Globus pallidus (tissue), 1 donor: Measurements from ENCODE around the gene MERTK.
"Not testable (repeated sequence)": the region's sequence is repeated elsewhere in the genome, so short reads cannot be mapped to it uniquely, and the experiment has no call there.

ENCODE experiments used
- DNase-seq: peaks from one replicate; pipeline ENCODE4 v3.0.0-alpha.2; 2015; ENCODE audit warnings: low spot score

The MERTK gene

DNA sequence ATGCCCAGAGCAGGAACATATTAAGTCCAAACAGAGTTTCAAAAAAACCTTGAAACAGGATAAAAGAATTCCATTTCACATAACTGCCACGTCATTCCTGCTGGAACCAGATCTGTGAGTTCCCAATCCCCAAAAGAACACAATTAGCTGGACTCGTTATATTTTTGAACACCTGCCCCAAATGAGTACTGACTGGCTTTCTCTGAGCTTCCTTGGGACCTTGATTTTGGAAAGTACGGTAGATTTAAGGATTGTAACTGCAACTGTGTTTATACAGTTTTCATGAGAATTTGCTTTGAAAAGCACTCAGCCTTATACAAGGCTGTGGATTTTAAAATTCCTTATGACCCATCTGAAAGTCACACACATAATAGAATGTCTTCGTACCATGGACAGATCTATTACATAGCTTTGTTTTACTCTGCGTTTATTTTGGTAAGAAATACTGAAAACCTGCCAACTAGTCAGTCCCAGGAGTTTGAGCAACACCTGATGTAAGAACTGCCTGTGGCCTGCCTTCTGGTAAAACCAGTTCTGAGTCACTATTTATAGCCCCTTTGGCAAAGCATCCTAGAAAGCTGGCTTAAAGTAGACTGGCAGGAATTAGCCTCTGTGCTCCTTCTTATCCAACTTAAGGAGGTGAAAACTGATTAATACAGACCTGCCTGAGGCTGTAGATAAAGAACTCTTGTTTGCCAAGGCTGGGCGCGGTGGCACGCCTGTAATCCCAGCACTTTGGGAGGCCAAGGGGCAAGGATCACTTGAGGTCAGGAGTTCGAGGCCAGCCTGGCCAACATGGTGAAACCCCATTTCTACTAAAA is 48.1 kb downstream of the MERTK start:
- DNase-seq = peak; percentile 31

DNA sequence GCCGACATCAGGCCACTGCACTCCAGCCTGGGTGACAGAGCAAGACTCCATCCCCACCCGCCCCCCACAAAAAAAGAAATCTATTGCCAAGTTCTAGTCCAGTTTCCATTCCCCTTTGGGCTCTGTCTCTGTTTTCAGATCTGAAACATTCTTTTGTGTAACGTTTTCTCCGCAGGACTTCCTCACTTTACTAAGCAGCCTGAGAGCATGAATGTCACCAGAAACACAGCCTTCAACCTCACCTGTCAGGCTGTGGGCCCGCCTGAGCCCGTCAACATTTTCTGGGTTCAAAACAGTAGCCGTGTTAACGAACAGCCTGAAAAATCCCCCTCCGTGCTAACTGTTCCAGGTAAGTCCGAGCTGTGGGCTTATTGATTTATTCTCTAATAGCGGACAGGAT is 48.8 kb downstream of the MERTK start:
- no peak for DNase-seq

DNA sequence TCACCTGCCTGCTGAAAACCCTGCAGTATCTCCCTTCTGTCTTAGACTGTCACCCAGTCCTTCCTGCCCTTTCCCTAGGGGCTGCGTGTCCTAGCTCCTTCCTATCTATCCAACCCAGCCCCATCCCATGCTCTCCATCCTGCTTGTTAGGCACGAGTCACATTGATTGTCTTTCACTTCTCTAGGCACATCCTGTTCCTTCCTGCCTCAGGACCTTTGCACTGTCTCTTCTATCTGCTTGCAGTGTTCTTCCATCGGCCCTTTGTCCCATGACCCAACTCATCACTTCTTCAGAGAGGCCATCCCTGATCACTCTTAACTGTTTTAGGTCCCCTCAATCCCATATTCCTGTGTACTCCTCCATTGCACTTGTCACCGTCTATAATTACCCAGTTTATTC is 50.4 kb downstream of the MERTK start:
- DNase-seq = no peak

DNA sequence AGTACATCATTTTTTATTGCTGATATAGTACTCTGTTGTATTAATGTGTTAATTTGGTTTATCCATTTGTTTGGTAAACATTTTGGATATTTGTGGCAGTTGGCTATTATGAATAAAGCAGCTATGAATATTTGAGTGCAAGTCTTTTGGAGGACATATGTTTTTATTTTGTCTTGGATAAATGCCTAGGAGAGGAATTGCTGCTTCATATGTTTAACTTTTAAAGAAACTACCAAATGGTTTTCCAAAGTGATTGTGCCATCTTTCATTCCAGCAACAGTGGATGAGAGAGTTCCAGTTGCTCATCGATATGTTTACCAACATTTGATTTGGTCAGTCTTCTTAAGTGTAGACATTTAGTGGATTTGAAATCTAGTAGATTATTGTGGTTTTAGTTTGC is 51.8 kb downstream of the MERTK start:
- DNase-seq = no peak

DNA sequence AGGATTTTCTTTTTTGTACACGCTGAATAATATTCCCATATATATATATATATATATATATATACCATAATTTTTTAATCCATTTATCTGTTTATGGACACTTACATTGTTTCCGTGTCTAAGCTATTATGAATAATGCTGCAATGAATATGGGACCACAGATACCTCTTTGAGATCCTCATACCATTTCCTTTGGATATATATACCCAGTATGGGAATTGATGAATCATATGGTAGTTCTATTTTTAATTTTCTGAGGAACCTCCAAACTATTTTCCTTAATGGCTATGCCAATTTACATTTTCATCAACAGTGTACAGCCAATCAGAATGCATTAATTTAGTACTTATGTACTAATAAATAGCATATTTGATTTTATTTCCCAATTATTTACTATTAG is 53.1 kb downstream of the MERTK start:
- no peak for DNase-seq

DNA sequence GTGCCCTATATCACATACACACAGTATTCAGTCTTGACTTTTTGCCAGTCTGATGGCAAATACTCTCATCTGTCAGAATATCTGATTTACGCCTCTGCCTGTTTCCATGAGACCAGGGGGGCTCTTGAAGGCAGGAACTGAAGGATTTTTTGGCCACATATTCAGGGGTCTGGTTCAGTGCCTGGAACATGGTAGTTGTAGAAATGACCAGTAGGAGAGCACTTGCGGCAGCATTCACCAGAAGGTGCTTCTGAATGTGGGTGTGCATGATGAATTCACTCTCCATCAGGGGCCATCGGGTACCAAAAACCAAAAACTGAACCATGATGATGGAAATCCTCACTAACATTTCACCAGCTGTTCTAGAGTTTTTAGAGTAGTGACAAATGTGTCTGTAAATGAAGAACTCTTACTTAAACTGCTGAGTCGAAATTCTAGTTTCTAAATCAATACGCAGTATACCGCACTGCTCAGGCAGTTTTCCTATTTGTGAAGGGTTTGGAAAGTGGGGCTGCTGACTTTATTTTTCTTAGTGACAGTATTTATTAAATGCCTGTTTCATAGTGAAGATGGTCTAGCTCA is 54.6 kb downstream of the MERTK start:
- DNase-seq = no peak

DNA sequence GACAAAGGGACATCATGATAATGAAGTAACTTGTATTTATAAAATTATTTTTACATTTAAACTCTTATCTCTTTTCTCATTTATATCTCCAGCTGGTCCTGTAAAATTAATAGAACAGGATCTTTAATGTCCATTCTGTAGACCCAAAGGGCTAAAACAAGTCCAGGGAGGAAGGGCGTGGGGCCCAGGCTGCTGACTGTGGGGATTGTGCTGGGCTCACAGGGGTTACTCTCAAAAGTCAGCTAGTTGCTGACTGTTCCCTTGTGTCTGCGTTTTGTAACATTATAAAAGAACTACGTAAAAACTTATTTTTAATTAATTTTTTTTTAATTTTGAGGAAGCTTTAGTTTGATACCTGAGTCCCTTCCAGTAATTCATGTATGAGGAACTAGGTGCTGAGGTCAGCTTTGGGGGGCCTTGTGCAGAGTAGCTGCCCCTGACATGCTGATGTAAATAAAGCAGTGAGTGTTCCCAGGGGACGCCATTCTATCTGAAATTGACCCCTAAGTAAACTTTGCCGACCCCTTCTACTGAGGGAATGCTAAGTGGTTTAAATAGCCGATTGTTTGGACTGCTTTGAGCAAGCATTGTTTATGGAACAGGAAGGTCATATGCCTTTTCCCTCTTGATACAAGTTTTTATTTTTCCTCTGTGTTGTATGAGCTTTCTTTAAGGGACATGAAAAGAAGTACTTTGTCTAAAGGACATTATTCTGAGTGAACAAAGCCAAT is 56.4 kb downstream of the MERTK start:
- no peak for DNase-seq

DNA sequence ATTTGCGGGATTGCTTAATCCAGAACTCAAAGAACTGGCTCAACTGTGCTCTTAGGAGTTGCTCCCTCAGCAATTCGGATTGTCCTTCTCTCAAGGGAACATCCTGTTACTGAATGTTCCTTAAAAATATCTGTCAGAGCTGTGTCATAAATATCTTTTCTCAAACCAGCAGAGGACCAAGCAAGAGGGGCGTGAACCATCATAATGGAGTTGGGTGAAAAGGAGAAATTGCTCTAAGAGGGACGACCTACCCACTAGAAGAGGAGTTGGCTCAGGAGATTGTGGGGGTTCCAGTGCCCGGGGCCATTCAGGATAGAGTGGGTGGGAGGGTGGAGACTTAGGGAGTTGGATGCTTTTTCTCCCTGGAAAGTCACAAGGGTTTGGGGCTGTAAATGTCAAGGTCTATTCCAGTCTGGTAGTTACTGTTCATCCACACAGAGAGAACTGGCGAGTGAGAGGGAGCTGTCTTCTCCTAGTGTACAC is 59.5 kb downstream of the MERTK start:
- no peak for DNase-seq

DNA sequence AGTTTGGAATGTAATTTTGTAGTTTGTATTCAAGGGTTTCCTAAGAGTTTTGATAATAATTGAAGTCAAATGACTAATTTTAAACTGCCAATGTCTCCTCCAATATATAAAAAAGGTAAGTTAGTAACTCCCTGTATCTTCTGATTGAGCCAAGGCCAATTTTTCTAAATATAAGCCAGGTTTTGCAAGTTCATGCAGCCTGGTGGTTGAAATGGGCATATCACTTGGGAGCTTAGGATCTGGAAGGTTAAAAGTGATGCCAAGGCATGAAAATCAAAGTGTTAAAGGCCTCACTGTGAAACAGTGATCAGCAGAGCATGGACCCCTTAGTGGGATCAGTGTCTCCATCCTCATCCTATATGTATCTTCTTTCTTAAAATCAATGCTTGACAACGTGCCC is 60.5 kb downstream of the MERTK start:
- no peak for DNase-seq

DNA sequence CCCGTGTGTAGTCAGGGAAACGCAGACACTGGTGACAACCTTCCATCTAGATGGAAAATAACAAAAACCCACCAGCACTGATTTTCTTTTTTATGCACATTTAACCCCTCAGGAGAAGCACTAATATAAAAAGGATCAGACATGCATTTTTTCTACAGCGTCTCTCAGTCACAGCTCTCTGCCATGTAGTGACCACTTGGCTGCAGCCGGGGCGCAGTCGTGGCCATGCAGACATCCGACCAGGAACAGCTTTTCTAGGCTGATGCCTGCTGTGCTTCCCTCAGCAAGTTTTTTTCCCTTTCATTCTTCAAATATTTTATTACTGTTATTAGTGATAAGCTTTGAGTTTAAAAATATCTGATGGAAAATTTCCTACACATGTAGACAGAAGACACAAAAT is 63.3 kb downstream of the MERTK start:
- DNase-seq = no peak

DNA sequence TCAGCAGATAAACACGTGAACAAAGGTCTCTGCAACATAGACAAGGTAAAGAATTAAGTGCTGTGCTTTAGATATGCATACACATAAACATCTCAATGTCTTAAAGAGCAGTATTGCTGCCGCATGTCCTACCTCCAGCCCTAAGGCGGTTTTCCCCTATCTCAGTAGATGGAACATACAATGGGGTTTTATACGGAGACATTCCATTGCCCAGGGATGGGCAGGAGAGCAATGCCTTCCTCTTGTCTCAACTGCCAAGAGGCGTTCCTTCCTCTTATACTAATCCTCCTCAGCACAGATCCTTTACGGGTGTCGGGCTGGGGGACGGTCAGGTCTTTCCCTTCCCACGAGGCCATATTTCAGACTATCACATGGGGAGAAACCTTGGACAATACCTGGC is 64.7 kb downstream of the MERTK start:
- DNase-seq = not testable (repeated sequence)

DNA sequence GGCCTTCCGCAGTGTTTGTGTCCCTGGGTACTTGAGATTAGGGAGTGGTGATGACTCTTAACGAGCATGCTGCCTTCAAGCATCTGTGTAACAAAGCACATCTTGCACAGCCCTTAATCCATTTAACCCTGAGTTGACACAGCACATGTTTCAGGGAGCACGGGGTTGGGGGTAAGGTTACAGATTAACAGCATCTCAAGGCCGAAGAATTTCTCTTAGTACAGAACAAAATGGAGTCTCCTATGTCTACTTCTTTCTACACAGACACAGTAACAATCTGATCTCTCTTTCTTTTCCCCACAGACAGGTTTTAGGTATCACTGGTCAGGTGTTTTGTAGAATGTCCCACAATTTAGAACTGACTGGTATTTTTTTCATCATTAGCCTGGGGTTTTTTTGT is 65.1 kb downstream of the MERTK start:
- not testable (repeated sequence) for DNase-seq

DNA sequence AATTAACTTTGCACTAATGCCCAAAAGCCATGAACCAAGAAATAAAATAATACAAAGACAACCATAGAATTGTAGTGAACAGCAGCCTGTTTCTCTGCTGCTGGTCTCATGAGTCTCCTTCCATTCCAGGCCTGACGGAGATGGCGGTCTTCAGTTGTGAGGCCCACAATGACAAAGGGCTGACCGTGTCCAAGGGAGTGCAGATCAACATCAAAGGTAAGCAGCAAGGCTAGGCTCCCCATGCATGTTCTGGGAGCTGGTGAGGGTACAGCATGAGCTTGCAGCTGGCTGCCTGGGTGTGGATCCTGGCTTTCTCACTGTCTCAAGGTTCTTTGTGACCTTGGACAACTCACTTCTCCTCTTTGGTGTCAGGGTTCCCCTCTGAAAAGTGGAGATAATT is 66.7 kb downstream of the MERTK start:
- DNase-seq = no peak

DNA sequence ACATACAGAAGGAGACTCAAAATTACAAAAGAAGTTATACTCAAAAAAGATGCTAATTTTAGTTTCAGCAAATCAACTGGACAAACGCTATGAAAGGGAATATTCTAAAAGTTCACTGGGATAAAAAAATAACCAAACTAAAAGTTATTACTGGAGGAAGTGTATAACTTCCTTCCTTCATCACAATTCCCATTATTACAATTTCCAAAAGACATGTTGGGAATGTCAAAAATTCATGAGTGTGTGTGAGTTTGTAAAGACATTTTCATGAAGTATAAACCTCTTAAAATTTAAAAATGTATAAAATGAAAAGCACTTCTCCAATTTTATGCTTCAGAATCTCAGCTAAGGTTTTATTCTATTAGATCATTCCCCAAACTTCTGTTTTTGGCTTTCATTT is 67.8 kb downstream of the MERTK start:
- DNase-seq = no peak

DNA sequence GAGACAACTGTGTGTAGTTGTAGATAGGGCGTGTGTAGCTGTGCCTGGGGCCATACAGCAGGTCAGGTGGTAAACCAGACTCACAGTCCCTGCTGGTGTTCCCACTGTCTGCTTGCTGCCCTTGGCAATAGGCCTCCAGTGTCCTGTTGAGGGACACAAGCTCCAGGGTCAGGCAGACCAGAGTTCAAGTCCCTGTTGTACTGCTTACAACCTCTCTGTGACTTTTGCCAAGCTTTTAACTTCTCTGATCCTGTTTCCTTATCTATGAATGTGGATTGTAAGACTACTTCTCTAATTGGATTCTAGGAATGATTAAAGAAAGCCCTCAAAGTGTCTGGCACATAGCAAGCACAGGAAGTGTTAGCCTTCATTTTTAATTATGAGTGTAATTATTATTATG is 68.6 kb downstream of the MERTK start:
- no peak for DNase-seq

DNA sequence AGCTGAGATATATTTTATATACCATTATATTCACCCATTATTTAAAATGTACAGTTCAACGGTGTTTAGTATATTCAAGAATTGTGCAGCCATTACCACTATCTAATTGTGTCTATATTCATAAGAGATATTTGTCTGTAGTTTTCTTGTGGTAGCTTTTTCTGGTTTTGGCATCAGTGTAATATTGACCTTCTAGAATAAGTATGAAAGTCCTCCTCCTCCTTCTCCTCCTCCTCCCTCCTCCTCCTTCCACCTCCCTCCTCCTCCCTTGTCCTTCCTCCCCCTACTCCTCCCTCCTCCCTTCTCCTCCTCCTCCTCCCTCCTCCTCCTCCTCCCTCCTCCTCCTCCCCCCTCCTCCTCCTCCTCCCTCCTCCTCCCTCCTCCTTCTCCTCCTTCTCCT is 72.0 kb downstream of the MERTK start:
- DNase-seq = no peak

DNA sequence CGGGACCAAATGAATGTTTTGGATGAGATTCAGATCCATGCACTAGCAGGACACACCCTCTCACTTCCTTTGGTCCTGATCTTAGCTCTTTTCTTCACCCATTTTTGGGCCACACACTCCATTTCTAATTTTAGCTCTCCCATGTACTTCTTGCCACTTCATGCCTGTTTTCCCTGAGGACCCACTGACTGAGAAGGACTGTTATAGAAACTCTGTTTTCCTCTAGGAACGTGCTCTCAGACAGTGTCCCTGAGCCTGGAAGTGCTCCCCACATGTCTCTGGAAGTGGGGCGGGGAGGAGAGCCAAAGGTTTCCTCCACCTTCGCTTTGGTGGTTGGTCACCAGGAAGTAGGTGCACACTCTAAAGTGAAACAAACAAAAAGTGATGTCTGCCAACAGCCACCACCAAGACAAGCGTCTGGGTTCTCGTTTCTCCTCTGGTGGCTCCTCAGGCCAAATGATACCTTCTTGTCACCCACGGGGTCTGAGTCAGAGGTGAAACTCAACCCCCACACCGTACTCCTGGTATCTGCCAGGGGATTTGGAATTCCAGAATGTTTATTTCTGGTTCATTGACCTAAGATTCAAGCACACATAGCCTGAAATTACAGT is 74.7 kb downstream of the MERTK start:
- DNase-seq = no peak

DNA sequence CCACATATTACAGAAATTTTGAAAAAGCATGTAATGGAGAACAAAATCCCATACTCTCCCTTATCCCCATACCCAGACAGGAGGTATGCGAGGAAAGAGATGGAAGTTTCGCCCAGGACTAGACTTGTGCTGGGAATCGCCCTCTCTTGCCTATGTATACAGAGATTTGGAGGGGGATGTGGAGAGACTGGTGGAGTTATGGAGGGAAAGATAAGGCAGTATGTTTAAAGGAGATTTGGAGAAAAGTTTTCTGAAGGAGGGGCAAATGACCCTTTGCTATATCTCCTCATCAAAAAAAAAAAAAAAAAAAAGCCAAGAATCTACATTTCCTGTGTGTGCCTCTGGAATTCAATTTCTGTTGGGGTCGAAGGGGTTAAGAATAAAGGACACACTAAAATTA is 75.3 kb downstream of the MERTK start:
- no peak for DNase-seq

DNA sequence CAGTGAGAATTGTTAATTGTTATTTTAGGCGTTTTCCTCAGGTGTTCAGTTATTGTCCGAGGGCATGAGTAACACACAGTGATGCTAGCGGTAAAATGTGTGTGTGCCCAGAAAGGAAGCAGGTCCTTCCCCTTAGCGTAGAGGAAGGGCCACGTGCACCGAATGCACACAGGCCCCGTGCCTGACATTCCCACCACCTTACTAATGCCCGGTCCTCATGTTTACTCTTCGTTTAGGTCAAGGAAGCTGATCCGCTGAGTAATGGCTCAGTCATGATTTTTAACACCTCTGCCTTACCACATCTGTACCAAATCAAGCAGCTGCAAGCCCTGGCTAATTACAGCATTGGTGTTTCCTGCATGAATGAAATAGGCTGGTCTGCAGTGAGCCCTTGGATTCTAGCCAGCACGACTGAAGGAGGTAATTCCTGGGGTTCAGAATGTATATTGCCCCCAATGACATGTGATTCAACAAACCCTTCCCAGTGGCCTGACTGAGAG is 76.7 kb downstream of the MERTK start:
- DNase-seq = no peak

DNA sequence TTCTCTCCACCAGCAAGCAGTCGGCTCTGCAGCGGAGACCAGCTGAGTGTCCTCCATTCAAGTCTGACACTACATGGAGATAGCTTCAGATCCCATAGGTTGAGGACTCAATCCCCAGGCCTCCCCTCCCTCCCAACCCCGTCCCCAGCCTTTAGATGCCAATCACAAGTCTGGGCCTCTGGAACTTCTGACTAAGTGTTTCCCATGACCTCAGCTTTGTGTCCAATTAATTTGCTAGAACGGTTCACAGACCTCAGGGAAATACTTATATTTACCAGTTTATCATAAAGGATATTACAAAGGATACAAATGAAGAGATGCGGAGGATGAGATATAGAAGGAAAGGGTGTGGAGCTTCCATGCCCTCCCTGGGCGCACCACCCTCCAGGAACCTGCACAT is 77.4 kb downstream of the MERTK start:
- no peak for DNase-seq

DNA sequence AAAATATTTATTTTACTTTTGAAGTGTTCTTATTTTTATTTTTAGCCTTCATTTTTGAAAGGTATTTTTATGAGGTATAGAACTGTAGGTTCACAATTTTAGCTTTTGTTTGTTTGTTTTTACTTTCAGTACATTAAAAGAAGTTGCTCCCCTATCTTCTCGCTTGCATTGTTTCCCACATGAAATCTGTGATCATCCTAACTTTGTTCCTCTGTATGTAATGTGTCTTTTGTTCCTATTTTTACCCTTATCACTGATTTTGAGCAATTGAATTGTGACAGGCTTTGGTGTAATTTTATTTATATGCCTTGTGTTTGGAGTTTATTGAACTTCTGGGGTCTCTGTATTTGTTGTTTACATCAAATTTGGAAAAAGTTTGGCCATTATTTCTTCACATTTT is 78.8 kb downstream of the MERTK start:
- no peak for DNase-seq

DNA sequence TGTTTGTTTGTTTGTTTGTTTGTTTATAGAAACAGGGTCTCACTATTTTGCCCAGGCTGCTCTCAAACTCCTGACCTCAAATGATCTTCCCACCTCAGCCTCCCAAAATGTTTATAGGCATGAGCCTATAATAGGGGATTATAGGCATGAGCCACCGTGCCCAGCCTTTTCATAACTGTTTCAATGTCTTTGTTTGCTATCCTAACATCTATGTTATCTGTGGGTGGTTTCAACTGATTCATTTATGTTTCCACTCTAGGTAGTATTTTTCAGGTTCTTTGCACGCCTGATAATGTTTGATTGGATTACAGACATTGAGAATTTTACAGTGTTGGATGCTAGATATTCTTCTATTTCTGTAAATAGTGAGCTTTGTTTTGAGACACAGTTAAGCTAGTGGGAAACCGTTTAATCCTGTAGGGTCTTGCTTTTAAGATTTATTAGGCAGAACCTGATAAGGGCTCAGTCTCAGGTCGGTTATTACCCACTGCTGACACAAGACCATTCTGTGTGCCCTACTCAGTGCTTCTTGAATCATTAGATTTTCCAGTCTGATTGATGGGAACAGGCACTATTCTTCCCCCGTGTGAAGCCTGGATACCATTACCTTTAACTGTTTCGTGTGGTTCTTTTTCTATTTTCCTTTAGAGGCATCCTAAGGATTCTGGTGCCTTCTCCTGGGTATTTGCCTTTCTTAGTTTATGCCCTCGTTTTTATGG is 80.2 kb downstream of the MERTK start:
- DNase-seq = no peak
